OCI-LY1 (cell line): ENCODE data around the gene ADGRG7.

Experiments used
- EZH2 ChIP-seq: fragments of 200-600 bp; sonication (generic), shearing (Covaris generic); IDR thresholded peaks from 2 replicates; pipeline ENCODE4 v1.8.0; 2017; ENCODE audit warnings: borderline replicate concordance, mixed run types, mild to moderate bottlenecking, antibody characterized with exemption, low read length, moderate library complexity, mixed read lengths
- TF ChIP-seq, protein P1 (sequence below): fragments of 200-600 bp; sonication (generic), shearing (Covaris generic); IDR thresholded peaks from 2 replicates; pipeline ENCODE4 v1.5.1; 2017; ENCODE audit warnings: mild to moderate bottlenecking, antibody characterized with exemption, low read length, moderate library complexity, mixed read lengths

DNA sequence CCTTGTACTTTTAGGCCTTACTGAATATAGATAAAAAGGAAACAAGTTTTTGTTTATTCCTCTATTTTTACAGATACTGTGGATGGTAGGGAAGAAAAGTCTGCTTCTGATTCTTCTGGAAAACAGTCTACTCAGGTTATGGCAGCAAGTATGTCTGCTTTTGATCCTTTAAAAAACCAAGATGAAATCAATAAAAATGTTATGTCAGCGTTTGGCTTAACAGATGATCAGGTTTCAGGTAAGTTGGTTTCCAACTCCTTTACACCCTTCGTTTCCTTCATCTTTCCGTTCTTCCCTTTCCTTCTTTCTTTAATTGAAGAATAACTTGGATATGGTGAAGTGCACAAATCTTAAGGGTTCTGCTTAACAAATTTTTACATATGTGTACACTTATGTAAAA, 123.0 kb downstream of the ADGRG7 start:
- TF ChIP-seq, protein P1, sequence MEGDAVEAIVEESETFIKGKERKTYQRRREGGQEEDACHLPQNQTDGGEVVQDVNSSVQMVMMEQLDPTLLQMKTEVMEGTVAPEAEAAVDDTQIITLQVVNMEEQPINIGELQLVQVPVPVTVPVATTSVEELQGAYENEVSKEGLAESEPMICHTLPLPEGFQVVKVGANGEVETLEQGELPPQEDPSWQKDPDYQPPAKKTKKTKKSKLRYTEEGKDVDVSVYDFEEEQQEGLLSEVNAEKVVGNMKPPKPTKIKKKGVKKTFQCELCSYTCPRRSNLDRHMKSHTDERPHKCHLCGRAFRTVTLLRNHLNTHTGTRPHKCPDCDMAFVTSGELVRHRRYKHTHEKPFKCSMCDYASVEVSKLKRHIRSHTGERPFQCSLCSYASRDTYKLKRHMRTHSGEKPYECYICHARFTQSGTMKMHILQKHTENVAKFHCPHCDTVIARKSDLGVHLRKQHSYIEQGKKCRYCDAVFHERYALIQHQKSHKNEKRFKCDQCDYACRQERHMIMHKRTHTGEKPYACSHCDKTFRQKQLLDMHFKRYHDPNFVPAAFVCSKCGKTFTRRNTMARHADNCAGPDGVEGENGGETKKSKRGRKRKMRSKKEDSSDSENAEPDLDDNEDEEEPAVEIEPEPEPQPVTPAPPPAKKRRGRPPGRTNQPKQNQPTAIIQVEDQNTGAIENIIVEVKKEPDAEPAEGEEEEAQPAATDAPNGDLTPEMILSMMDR = no peak
- TF ChIP-seq EZH2 = no peak
